Measurements from ENCODE around the gene RSU1.

The RSU1 gene

GRCh38 chr10:16602104-16602775 lies 215.0 kb downstream of the RSU1 start:
- DNase-seq (ENCODE audit: low read depth): no peak

- DNase-seq (ENCODE audit: low read depth): no peak
Measured at GRCh38 chr10:16599662-16600061, 217.6 kb downstream of the RSU1 start.

- no peak for DNase-seq (ENCODE audit: low read depth)
Measured at GRCh38 chr10:16597656-16598055, 219.6 kb downstream of the RSU1 start.

- no peak for DNase-seq (ENCODE audit: low read depth)
Measured at GRCh38 chr10:16592378-16592777, 224.8 kb downstream of the RSU1 start.

GRCh38 chr10:16586358-16587138 lies 230.7 kb downstream of the RSU1 start:
- no peak for DNase-seq (ENCODE audit: low read depth)

GRCh38 chr10:16585103-16585502 lies 232.1 kb downstream of the RSU1 start:
- DNase-seq (ENCODE audit: low read depth): no peak

- no peak for DNase-seq (ENCODE audit: low read depth)
Measured at GRCh38 chr10:16583382-16583781, 233.8 kb downstream of the RSU1 start.

GRCh38 chr10:16581202-16581601 lies 236.0 kb downstream of the RSU1 start:
- DNase-seq (ENCODE audit: low read depth): no peak

GRCh38 chr10:16570731-16571130 lies 246.5 kb downstream of the RSU1 start:
- no peak for DNase-seq (ENCODE audit: low read depth)

GRCh38 chr10:16566202-16566805 lies 250.9 kb downstream of the RSU1 start:
- DNase-seq (ENCODE audit: low read depth): no peak

GRCh38 chr10:16565604-16566003 lies 251.6 kb downstream of the RSU1 start:
- DNase-seq (ENCODE audit: low read depth): no peak

- no peak for DNase-seq (ENCODE audit: low read depth)
Measured at GRCh38 chr10:16562891-16563290, 254.3 kb downstream of the RSU1 start.

GRCh38 chr10:16559236-16559773 lies 257.9 kb downstream of the RSU1 start:
- no peak for DNase-seq (ENCODE audit: low read depth)

GRCh38 chr10:16547973-16548372 lies 269.3 kb downstream of the RSU1 start:
- DNase-seq (ENCODE audit: low read depth): no peak

- no peak for DNase-seq (ENCODE audit: low read depth)
Measured at GRCh38 chr10:16545116-16545736, 272.0 kb downstream of the RSU1 start.

- DNase-seq (ENCODE audit: low read depth): no peak
Measured at GRCh38 chr10:16544591-16544990, 272.6 kb downstream of the RSU1 start.

- no peak for DNase-seq (ENCODE audit: low read depth)
Measured at GRCh38 chr10:16544099-16544498, 273.1 kb downstream of the RSU1 start.
